Measurements from ENCODE around the gene SH3TC1.

Gene SH3TC1

DNA sequence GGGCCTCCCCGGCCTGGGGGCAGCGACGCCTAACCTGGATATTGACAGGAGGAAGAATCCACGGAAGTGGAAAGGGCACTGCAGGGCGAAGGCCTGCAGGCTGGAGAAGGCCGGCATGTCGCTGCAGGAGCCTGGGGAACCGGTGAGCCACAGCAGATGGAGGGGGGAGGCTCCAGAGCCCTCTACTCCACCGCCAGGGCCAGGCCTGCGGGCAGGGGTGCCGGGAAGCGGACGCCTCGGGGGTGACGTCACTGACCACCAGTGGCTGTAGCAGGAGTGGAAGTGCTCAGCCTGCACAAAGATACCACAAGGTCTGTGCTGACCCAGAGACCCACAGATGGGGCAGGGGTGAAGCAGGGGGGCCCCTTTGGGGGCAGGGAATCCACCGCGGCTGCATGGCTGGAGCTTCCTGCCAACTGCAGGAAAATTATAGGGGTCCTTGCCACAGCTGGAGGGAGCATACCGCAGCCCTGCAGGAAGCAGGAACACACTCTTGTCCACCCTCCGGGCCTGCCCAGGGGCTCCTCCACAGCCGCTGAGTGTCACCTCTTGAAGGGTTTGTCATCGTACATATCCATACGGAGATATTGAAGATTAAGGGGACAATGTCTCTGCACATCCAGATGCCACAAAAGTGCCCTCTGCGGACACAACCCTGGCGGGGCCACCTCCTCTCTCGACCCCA is 62.9 kb downstream of the SH3TC1 start:
- Histone ChIP-seq H3K9me3 (ENCODE audit: insufficient read depth, low read length) (no peaks in the 10 kb centered on the region), H3K4me3 (ENCODE audit: insufficient read length, low read depth) (no peak overlapping the region), H3K9ac (ENCODE audit: insufficient read length, low read depth) (peak overlapping the region; percentile 14), H3K27me3 (ENCODE audit: insufficient read depth, insufficient read length) (no peaks in the 10 kb centered on the region), H3K36me3 (ENCODE audit: insufficient read depth, insufficient read length, low read length) (no peaks in the 10 kb centered on the region), H3K4me1 (ENCODE audit: insufficient read depth, insufficient read length) (peaks cover 33% of the 10 kb centered on the region)
- no peak for TF ChIP-seq ZNF274 (IDR thresholded peaks at IDR 0.05; ENCODE audit: low read depth, low read length)
- TF ChIP-seq YY1 (IDR thresholded peaks at IDR 0.05; ENCODE audit: insufficient read depth, insufficient read length) = no peak
- no peak for TF ChIP-seq SUZ12 (IDR thresholded peaks at IDR 0.05; ENCODE audit: extremely low read depth, insufficient read depth, insufficient read length)
- no peak for DNase-seq (ENCODE audit: low read depth, low spot score)

DNA sequence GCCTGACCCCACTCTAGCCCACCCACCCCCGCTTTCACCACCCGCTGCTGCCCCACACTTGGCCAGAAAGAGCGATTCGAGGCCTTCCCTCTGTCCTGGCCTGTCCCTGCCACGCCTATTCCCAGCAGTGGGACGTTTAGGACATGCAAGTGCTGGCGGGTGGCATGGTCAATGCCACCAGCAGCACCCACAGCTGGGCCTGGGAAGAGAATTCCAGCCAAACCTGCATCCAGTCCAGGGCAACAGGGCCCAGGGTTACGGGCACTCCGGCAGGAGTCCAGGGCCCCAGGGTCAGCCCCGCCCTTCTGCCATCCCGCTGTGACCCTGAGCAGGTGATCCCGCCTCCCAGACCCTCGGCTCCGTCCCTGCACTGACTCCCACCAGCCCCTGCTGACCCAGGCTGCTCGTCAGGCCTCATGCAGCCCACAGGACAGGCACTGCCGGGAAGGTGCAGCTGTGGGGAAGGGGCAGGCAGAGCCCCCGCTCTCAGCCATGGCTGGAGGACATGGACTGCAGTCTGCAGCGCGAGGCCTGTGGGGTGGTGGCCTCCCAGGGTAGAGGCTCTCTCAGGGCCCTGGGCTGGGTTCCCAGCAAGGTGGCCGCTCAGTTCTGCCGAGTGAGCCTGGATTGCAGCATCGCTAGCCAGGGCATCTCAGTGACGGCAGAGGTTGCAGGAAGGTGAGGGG is 63.7 kb downstream of the SH3TC1 start:
- Histone ChIP-seq H3K4me3 (ENCODE audit: insufficient read length, low read depth) (no peak overlapping the region), H3K36me3 (ENCODE audit: insufficient read depth, insufficient read length, low read length) (no peaks in the 10 kb centered on the region), H3K4me1 (ENCODE audit: insufficient read depth, insufficient read length) (peaks cover 33% of the 10 kb centered on the region), H3K9me3 (ENCODE audit: insufficient read depth, low read length) (no peaks in the 10 kb centered on the region), H3K27me3 (ENCODE audit: insufficient read depth, insufficient read length) (no peaks in the 10 kb centered on the region), H3K9ac (ENCODE audit: insufficient read length, low read depth) (peak overlapping the region; percentile 29)
- no peak for TF ChIP-seq YY1 (IDR thresholded peaks at IDR 0.05; ENCODE audit: insufficient read depth, insufficient read length)
- TF ChIP-seq SUZ12 (IDR thresholded peaks at IDR 0.05; ENCODE audit: extremely low read depth, insufficient read depth, insufficient read length) = no peak
- TF ChIP-seq ZNF274 (IDR thresholded peaks at IDR 0.05; ENCODE audit: low read depth, low read length) = no peak
- no peak for DNase-seq (ENCODE audit: low read depth, low spot score)

DNA sequence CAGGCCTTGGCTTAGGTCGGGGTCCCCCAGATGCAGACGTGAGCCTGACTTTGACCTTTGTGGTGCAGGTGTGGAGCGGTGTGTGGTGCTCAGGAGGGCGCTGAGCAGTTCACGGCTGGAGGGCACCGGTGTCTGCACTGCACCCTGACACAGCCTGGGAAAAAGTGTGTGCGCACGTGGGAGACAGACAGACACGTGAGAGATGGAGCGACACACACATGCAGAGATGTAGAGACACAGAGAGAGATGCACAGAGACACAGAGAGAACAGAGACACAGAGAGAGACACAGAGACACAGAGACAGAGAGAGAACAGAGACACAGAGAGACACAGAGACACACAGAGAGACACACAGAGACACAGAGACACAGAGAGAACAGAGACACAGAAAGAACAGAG is 64.3 kb downstream of the SH3TC1 start:
- H3K4me1 ChIP-seq (ENCODE audit: insufficient read depth, insufficient read length) = peaks cover 33% of the 10 kb centered on the region
- H3K9me3 ChIP-seq (ENCODE audit: insufficient read depth, low read length) = no peaks in the 10 kb centered on the region
- no peak for DNase-seq (ENCODE audit: low read depth, low spot score)
- H3K36me3 ChIP-seq (ENCODE audit: insufficient read depth, insufficient read length, low read length) = no peaks in the 10 kb centered on the region
- no peak for TF ChIP-seq SUZ12 (IDR thresholded peaks at IDR 0.05; ENCODE audit: extremely low read depth, insufficient read depth, insufficient read length)
- no peaks in the 10 kb centered on the region for H3K27me3 ChIP-seq (ENCODE audit: insufficient read depth, insufficient read length)
- H3K9ac ChIP-seq (ENCODE audit: insufficient read length, low read depth) = peak overlapping the region; percentile 29
- H3K4me3 ChIP-seq (ENCODE audit: insufficient read length, low read depth) = no peak overlapping the region

DNA sequence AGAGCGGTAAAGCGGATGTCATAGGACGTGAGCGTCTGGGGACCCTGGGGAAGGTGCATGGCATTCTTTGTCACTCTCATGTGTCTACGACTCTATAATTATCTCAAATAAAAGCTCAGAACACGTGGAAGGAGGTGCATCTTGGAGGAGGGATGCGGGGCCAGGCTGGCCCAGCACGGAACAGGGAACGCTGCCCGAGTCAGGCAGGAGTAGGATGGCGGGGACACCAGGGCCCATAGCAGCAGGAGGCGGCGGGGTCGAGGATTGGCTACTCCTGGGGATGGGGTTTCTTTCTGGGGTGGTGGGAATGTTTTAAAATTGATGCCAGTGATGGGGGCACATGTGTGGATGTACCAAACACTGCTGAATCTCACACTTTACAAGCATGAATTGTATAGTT is 65.0 kb downstream of the SH3TC1 start:
- Histone ChIP-seq H3K4me1 (ENCODE audit: insufficient read depth, insufficient read length) (peaks cover 31% of the 10 kb centered on the region), H3K27me3 (ENCODE audit: insufficient read depth, insufficient read length) (peaks cover 4% of the 10 kb centered on the region), H3K36me3 (ENCODE audit: insufficient read depth, insufficient read length, low read length) (no peaks in the 10 kb centered on the region), H3K9ac (ENCODE audit: insufficient read length, low read depth) (no peak overlapping the region), H3K4me3 (ENCODE audit: insufficient read length, low read depth) (no peak overlapping the region), H3K9me3 (ENCODE audit: insufficient read depth, low read length) (no peaks in the 10 kb centered on the region)
- TF ChIP-seq SUZ12 (IDR thresholded peaks at IDR 0.05; ENCODE audit: extremely low read depth, insufficient read depth, insufficient read length) (no peak), ZNF274 (IDR thresholded peaks at IDR 0.05; ENCODE audit: low read depth, low read length) (no peak), YY1 (IDR thresholded peaks at IDR 0.05; ENCODE audit: insufficient read depth, insufficient read length) (no peak)
- DNase-seq (ENCODE audit: low read depth, low spot score) = no peak

DNA sequence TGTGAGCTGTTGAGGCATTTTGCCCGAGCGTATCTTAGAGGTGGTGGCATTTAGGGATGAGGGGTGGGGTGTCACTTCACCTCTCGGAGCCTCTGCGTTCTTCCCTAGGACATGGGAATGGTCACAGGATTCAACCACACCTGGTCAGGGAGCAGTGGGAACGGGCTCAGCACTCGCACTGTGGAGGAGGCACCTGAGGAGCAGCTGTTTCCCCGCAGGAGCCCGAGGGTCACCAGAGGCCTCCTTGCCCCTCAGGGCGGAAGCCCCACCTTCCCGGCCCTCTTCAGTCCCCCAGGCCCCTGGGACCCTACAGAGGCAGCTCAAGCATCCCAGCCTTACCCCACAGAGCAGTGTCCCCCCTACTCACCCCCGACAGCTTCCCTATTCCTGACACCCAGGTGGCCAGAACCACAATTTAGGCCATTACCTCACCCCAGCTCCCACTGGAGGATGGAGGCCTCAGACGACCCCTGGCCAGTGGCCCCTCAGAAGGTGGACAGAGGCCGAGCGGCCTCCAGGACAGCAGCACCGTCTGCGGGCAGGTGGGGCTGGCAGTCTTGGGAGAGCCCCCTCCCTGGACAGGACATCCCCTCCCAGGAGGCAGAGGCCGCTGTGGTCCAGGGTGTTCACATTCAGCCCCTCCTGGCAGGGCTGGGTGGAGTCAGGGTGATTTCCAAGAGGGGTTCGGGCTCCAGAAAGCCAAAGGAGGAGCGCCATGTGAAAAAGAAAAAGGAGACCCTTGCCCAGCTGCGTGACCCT is 66.3 kb downstream of the SH3TC1 start:
- Histone ChIP-seq H3K4me1 (ENCODE audit: insufficient read depth, insufficient read length) (peaks cover 37% of the 10 kb centered on the region), H3K27me3 (ENCODE audit: insufficient read depth, insufficient read length) (peaks cover 13% of the 10 kb centered on the region), H3K9me3 (ENCODE audit: insufficient read depth, low read length) (no peaks in the 10 kb centered on the region), H3K4me3 (ENCODE audit: insufficient read length, low read depth) (no peak overlapping the region), H3K9ac (ENCODE audit: insufficient read length, low read depth) (peak overlapping the region; percentile 13), H3K36me3 (ENCODE audit: insufficient read depth, insufficient read length, low read length) (no peaks in the 10 kb centered on the region)
- TF ChIP-seq ZNF274 (IDR thresholded peaks at IDR 0.05; ENCODE audit: low read depth, low read length) = no peak
- no peak for TF ChIP-seq SUZ12 (IDR thresholded peaks at IDR 0.05; ENCODE audit: extremely low read depth, insufficient read depth, insufficient read length)
- no peak for DNase-seq (ENCODE audit: low read depth, low spot score)

DNA sequence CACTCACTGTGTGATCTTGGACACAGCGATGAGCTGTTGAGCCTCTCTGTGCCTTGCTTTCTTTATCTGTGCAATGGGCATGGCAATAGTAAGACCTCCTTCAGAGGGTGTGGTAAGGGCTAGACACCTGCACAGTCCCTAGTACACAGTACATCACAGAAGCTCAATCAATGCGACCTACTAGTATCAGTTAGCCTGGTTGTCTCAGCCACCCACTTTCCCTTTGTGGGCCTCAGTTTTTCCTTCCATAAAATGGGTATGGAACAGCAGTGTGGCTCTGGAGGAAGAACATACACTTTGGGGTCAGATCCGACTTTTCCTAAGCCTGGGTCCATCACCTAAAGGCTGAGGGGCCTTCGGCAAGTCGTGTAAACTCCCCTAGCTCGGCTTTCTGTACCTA is 67.0 kb downstream of the SH3TC1 start:
- Histone ChIP-seq H3K27me3 (ENCODE audit: insufficient read depth, insufficient read length) (peaks cover 20% of the 10 kb centered on the region), H3K4me1 (ENCODE audit: insufficient read depth, insufficient read length) (peaks cover 35% of the 10 kb centered on the region), H3K36me3 (ENCODE audit: insufficient read depth, insufficient read length, low read length) (no peaks in the 10 kb centered on the region), H3K9ac (ENCODE audit: insufficient read length, low read depth) (no peak overlapping the region), H3K9me3 (ENCODE audit: insufficient read depth, low read length) (no peaks in the 10 kb centered on the region), H3K4me3 (ENCODE audit: insufficient read length, low read depth) (no peak overlapping the region)
- no peak for DNase-seq (ENCODE audit: low read depth, low spot score)
- no peak for TF ChIP-seq ZNF274 (IDR thresholded peaks at IDR 0.05; ENCODE audit: low read depth, low read length)
- no peak for TF ChIP-seq SUZ12 (IDR thresholded peaks at IDR 0.05; ENCODE audit: extremely low read depth, insufficient read depth, insufficient read length)
- no peak for TF ChIP-seq YY1 (IDR thresholded peaks at IDR 0.05; ENCODE audit: insufficient read depth, insufficient read length)

DNA sequence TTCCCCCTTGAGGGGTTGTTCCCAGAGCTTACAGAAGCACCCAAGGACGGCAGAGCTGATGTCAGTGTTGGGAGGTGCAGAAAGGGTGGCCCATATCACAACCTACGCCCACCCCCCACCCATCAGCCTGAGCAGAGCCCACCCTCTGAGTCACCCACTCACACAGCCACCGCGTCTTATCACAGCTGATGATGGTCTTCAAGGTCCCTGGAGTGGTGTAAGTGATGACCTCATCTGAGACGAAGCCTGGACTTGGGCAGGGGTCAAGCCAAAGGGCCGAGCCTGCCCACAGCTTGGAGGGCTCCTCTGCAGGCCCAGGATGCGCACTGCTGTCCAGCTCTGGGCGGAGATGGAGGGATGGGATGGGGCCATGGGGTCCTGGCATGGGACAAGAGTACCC is 67.4 kb downstream of the SH3TC1 start:
- Histone ChIP-seq H3K9me3 (ENCODE audit: insufficient read depth, low read length) (no peaks in the 10 kb centered on the region), H3K9ac (ENCODE audit: insufficient read length, low read depth) (no peak overlapping the region), H3K4me1 (ENCODE audit: insufficient read depth, insufficient read length) (peaks cover 31% of the 10 kb centered on the region), H3K27me3 (ENCODE audit: insufficient read depth, insufficient read length) (peaks cover 25% of the 10 kb centered on the region), H3K36me3 (ENCODE audit: insufficient read depth, insufficient read length, low read length) (no peaks in the 10 kb centered on the region), H3K4me3 (ENCODE audit: insufficient read length, low read depth) (no peak overlapping the region)
- no peak for TF ChIP-seq YY1 (IDR thresholded peaks at IDR 0.05; ENCODE audit: insufficient read depth, insufficient read length)
- TF ChIP-seq SUZ12 (IDR thresholded peaks at IDR 0.05; ENCODE audit: extremely low read depth, insufficient read depth, insufficient read length) = no peak
- no peak for TF ChIP-seq ZNF274 (IDR thresholded peaks at IDR 0.05; ENCODE audit: low read depth, low read length)
- DNase-seq (ENCODE audit: low read depth, low spot score) = no peak

Measured in NT2/D1 (cell line).